Stimulated activated CD4-positive, alpha-beta T cell treated with anti-CD3 and anti-CD28 coated beads, Interleukin-15, amount 100 ng/mL, for 1 hour (primary cell): ENCODE measurements around the gene RIMBP3B.
"Not testable (repeated sequence)": the region's sequence is repeated elsewhere in the genome, so short reads cannot be mapped to it uniquely, and the experiment has no call there.

Experiments used
- DNase-seq, 2 donors: peaks; one replicate each; pipeline ENCODE4 v3.0.0-alpha.2; 2020; ENCODE audit warnings: low read depth in 1 of 2, low spot score in 1 of 2

The RIMBP3B gene

GRCh38 chr22:21383701-21384467 is at the start of gene RIMBP3B:
TSS of gene RIMBP3B (plus strand) at chr22:21383751. CDS start at chr22:21383859, 108 bp downstream.
- DNase-seq: not testable (repeated sequence)

DNA sequence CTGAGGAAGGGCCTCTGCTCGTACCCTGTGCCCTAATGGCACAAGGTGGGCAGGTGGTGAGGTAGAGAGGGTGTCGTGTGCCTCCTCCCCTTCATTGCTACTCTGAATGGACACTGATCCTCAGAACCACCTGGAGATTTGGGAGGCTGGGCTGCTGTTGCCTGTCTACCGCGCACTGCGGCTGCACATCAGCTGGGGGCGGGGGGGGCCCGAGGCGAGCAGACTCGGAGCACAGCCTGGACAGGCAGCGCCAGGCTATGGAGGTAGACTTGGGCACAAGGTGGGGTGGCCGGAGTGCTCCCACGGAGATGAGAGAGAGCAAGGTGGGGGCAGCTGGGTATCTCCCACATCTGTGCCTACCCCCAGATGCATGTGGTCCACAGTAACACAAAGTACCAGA is 26.0 kb upstream of the RIMBP3B start:
- not testable (repeated sequence) for DNase-seq

DNA sequence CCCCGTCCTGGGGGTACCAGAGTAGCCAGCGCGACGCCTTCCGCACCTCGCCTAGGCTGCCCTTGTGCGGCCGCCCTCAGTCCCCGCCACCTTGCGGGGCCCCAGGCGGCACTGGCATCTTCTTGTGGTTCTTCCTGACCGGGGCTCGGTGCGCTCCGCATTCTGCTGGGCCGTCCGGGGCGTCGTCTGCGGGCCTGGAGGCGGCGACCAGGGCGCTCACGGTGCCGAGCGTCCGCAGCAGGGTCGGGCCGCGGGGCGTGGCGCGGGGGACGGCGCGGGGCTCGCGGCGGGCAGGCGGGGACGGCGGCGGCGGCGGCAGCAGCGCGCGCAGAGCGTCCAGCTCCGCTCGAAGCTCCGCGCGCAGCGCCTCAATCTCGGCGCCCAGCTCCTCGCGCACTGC is 23.0 kb upstream of the RIMBP3B start:
- not testable (repeated sequence) for DNase-seq

DNA sequence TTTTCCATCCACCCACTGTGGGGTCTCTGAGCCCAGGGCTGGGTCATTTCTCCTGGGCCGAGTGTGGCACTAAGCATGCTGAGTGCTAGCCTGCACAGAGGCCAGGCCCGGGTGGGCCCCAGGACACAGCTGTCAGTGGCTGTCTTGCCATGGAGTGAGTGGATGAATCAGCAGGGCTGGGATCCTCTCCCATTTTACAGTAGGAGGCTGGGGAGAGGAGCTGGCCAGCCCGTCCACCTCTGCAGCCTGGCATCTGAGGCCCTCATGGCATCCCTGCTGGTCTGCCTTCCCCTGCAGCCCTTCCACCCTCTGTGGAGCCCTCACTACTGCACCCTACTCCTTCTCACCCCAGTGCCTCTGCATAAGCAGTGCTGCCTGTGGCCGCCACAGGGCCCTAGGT is 21.1 kb upstream of the RIMBP3B start:
- not testable (repeated sequence) for DNase-seq

GRCh38 chr22:21363061-21363460 is 20.5 kb upstream of the RIMBP3B start:
- DNase-seq: not testable (repeated sequence)

DNA sequence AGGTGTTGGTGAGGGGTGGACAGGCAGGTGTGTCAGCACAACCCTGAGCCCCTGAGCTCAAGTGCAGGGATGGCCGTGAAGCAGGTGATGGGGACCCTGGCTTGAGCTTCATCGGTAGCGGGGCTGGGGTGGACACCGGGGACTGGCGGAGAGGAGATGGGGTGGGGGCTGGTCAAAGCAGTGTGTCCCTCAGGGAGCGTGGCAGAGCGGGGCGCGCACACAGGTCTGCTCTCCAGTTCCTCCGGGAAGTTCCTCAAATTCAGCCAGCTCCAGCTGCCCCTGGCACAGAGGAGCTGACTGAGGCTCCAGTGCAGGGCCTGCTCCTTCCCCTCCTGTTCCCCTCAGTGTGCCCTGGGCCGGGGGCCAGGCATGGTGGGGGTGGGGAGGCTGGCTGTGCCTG is 19.7 kb upstream of the RIMBP3B start:
- not testable (repeated sequence) for DNase-seq

DNA sequence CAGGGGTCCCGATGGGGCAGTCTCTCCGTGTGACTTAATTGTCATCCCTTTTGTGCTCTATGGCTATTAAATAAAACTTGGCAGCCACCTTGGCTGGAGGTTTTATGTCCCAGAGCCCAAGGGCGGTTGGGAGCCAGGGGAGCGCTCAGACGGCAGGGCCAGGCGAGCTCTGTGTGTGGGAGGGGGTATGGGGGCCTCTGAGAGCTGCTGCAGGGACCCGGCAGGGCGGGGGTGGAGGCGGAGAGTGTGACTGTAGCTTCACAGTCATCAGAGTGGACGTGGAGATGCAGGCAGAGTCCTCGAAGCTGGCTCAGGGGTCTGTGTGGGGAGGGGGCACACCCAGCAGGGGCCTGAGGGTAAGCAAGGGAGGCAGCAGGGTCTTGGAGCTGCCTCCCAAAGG is 19.2 kb upstream of the RIMBP3B start:
- DNase-seq: not testable (repeated sequence)

DNA sequence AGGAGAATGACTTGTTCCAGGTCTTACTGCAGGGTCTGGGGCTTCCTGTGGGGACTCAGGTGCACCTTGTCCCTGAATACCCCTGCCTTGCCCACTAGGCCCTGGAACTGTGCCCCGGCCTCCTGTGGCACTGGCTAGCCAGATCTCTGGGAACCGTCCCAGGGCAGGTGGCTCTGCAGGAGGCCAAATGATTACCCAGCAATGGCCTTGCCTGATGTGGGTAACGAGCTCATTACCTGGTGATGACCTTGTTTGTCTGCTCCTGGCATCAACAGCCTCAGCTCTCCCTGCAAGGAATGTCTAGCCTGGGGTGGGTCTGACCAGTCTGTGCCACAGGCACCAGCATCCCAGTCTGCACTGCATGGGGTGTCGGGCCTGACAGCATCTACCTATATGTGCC is 18.2 kb upstream of the RIMBP3B start:
- not testable (repeated sequence) for DNase-seq

- DNase-seq: not testable (repeated sequence)
Observed at GRCh38 chr22:21368603-21369310, 14.8 kb upstream of the RIMBP3B start.

- DNase-seq: not testable (repeated sequence)
Observed at GRCh38 chr22:21375880-21376279, 7.7 kb upstream of the RIMBP3B start.

DNA sequence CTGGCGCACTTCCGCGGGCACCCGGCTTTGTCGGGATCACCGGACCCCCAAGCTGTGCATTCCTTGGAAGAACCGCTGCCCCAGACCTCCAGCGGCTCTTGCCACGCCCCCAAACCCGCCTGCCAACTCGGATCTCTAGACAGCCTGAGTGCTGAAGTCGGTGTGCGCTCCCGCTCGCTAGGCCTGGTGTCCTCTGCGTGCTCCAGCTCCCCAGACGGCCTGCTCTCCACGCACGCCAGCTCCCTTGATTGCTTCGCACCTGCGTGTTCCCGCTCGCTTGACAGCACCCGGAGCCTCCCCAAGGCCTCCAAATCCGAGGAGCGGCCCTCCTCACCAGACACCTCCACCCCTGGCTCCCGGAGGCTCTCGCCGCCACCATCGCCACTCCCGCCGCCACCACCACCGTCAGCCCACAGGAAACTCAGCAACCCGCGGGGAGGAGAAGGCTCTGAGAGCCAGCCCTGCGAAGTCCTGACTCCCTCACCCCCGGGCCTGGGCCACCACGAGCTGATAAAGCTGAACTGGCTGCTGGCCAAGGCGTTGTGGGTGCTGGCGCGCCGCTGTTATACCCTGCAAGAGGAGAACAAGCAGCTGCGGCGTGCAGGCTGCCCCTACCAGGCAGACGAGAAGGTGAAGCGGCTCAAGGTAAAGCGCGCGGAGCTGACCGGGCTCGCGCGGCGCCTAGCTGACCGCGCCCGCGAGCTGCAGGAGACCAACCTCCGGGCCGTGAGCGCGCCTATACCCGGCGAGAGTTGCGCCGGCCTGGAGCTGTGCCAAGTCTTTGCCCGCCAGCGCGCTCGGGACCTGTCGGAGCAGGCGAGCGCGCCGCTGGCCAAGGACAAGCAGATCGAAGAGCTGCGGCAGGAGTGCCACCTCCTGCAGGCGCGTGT is 1.2 kb downstream of the RIMBP3B start:
- not testable (repeated sequence) for DNase-seq

- not testable (repeated sequence) for DNase-seq
Observed at GRCh38 chr22:21389480-21389879, 5.9 kb downstream of the RIMBP3B start.

DNA sequence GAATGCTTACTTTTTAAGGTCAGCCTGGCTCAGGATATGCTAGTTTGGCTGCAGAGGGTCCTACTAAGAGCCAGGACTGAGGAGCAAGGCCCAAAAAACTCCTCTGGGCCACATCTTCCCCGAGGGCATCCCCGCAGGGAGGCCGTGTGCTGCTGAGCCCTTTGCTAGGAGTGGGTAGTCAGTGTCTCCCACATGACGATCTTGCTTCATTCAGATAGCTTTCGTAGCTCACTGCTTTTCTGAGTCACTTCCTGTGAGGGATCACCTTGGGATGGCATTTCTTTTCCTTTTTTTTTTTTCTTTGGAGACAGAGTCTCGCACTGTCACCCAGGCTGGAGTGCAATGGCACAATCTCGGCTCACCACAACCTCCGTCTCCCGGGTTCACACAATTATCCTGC is 6.5 kb downstream of the RIMBP3B start:
- not testable (repeated sequence) for DNase-seq

GRCh38 chr22:21394613-21395012 is 11.1 kb downstream of the RIMBP3B start:
- DNase-seq: not testable (repeated sequence)

- not testable (repeated sequence) for DNase-seq
Observed at GRCh38 chr22:21401197-21401969, 17.8 kb downstream of the RIMBP3B start.

GRCh38 chr22:21402763-21403314 is 19.3 kb downstream of the RIMBP3B start:
- DNase-seq: not testable (repeated sequence)

DNA sequence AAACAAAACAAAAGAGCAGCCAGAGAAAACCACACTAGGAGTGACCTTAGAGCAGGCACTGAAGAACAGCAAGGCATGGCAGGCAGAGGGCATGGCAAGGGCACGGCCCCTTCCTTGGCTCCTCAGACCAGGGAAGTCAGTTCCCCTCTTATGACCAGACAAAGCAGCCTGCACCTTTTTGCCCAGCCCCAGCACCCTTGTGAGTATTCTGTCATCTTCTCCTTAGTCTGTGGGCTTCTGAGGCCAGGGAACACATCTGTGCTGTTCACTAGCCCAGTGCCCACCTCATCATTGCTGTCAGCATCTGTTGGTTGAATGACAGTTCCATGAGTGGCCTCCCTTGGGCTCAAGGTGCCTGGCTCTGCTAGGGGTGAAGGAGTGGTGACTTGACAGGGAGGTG is 23.6 kb downstream of the RIMBP3B start:
- not testable (repeated sequence) for DNase-seq

DNA sequence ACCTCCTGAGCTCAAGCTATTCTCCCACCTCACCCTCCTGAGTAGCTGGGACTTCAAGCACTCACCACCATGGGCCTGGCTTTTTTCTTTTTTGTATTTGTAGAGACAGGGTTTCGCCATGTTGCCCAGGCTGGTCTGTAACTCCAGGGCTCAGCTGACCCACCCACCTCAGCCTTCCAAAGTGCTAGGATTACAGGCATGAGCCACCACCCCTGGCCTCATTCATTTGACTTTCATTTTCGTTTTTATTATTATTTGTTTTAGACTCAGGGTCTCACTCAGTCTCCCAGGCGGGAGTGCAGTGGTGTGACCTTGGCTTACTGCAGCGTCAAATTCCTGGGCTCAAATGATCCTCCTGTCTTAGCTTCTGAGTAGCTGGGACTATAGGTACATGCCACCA is 24.2 kb downstream of the RIMBP3B start:
- not testable (repeated sequence) for DNase-seq

- DNase-seq: not testable (repeated sequence)
Observed at GRCh38 chr22:21416375-21416774, 32.8 kb downstream of the RIMBP3B start.

DNA sequence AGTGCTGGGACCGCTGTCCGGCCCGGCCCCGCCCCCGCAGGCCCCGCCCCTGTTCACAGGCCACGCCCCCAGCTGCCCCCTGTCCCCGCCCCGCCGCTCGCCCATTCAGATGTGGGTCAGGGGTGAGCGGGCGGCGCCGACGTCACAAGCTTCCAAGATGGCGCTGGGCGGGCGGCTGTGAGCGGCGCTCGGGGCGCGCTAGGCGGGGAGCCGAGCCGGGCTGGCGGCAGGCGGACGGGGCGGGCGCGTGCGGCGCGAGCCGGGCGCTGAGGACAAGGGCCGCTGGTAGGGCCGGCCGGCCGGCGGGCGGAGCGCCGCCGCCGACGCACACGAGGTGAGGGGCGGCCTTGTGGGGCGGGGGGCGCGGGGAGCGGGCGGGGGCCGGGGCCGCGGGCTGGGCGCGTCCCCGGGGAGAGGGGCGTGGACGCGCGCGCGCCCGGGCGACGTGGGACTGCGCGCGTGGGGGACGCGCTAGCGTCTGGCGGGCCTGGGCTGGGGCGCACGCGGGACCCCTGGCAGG is 33.7 kb downstream of the RIMBP3B start, which contains the start of gene HIC2:
TSS of gene HIC2 (plus strand) at position 145 of the 520 bp plus-strand sequence. CDS start 25,461 bp downstream, outside the sequence.
- not testable (repeated sequence) for DNase-seq
